ENCODE measurements around the gene CNTNAP2. TPM values are rescaled to one million over a fixed set of nuclear protein-coding genes. Genes with fewer than 3 reads are reported as not detected.

CNTNAP2 gene
- total RNA-seq, 1 experiment from 2014 or later = 0.03 TPM

DNA sequence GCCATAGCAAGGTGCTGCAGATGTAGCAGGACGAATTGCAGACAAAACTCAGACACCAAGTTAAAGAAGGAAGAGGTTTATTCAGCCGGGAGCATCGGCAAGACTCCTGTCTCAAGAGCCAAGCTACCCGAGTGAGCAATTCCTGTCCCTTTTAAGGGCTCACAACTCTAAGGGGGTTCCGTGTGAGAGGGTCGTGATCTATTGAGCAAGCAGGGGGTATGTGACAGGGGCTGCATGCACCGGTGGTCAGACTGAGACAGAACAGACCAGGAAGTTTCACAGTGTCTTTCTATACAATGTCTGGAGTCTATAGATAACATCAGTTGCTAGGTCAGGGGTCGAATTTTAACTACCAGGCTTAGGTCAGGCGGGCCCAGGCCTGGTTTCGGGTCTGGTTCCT is 2252.0 kb downstream of the CNTNAP2 start:
- no peaks in the 10 kb centered on the region for H3K36me3 ChIP-seq (ENCODE audit: control insufficient read depth, insufficient read depth, low read length)
- no peaks in the 10 kb centered on the region for H3K4me1 ChIP-seq (ENCODE audit: control insufficient read depth, insufficient read depth, low read length)
- no TSS peak for BruUV-seq (replicated peaks)
- TF ChIP-seq REST (IDR thresholded peaks at IDR 0.05; ENCODE audit: insufficient read depth in 1 of 2, low read depth in 2 of 2, low read length in 1 of 2) = no peak
- TF ChIP-seq CTCF (IDR thresholded peaks at IDR 0.05) = no peak
- no peak for TF ChIP-seq SIN3A (IDR thresholded peaks at IDR 0.05; ENCODE audit: borderline replicate concordance, insufficient read depth, low read depth, low read length)
- TF ChIP-seq TCF7L2 (IDR thresholded peaks at IDR 0.05; ENCODE audit: low read depth, low read length) = no peak
- no peak for TF ChIP-seq POLR2AphosphoS5 (IDR thresholded peaks at IDR 0.05; ENCODE audit: low read depth, low read length)
- no peaks in the 10 kb centered on the region for H3K27me3 ChIP-seq (ENCODE audit: control insufficient read depth, insufficient read depth, low read length)
- ChIA-PET POLR2A (no interaction called here), CTCF (no interaction called here)
- H3K27ac ChIP-seq (ENCODE audit: low read length) = no peak overlapping the region
- ATAC-seq (no peak), DNase-seq (ENCODE audit: low read depth, low spot score) (no peak)
- H3K9me3 ChIP-seq (ENCODE audit: control insufficient read depth, insufficient read depth, low read depth, low read length) = no peaks in the 10 kb centered on the region
- in situ Hi-C loops (cut with HindIII; ENCODE audit: low pct_unique_long_range_greater_than_20kb, low sequenced_read_pairs) (no loop called here), intact Hi-C loops (cut with micrococcal nuclease; ENCODE audit: unreplicated experiment) (no loop called here)
- H3K4me3 ChIP-seq (ENCODE audit: low read depth in 2 of 2, low read length in 2 of 2) = no peak overlapping the region

DNA sequence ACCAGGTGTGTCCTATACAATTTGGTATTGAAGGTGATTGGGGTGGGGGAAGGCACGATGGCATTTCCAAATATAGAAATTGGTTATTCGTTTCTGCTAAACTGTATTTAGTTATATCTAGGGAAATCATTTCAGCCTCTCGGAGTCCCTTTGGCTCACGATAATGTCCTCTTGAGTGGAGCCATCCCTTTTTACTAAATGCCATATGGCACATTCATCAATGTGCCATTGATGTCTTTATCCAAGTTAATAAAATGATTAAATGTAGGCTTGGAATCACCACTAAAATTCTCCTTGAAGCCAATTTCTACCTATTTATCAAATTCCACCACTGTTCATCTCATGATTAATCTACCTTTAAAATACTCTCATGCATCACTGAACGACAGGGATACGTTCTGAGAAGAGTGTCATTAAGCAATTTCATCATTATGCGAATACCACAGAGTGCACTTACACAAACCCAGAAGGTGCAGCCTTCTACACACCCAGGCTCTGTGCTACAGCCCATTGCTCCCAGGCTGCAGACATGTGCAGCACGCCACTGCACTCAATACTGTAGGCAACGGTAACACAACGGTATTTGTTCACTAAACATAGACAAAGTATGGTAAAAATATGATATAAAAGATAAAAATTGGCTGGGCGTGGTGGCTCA is 2254.8 kb downstream of the CNTNAP2 start:
- ATAC-seq (no peak), DNase-seq (ENCODE audit: low read depth, low spot score) (no peak)
- intact Hi-C loops (cut with micrococcal nuclease; ENCODE audit: unreplicated experiment) = no loop called here
- in situ Hi-C loops (cut with HindIII; ENCODE audit: low pct_unique_long_range_greater_than_20kb, low sequenced_read_pairs) = no loop called here
- TF ChIP-seq REST (IDR thresholded peaks at IDR 0.05; ENCODE audit: insufficient read depth in 1 of 2, low read depth in 2 of 2, low read length in 1 of 2) (no peak), CTCF (IDR thresholded peaks at IDR 0.05) (no peak), SIN3A (IDR thresholded peaks at IDR 0.05; ENCODE audit: borderline replicate concordance, insufficient read depth, low read depth, low read length) (no peak), POLR2AphosphoS5 (IDR thresholded peaks at IDR 0.05; ENCODE audit: low read depth, low read length) (no peak), TCF7L2 (IDR thresholded peaks at IDR 0.05; ENCODE audit: low read depth, low read length) (no peak)
- no peak overlapping the region for H3K4me3 ChIP-seq (ENCODE audit: low read depth in 2 of 2, low read length in 2 of 2)
- H3K27me3 ChIP-seq (ENCODE audit: control insufficient read depth, insufficient read depth, low read length) = no peaks in the 10 kb centered on the region
- no peaks in the 10 kb centered on the region for H3K36me3 ChIP-seq (ENCODE audit: control insufficient read depth, insufficient read depth, low read length)
- H3K27ac ChIP-seq (ENCODE audit: low read length) = no peak overlapping the region
- no peaks in the 10 kb centered on the region for H3K9me3 ChIP-seq (ENCODE audit: control insufficient read depth, insufficient read depth, low read depth, low read length)
- BruUV-seq (replicated peaks) = no TSS peak
- CTCF ChIA-PET = no interaction called here
- POLR2A ChIA-PET = no interaction called here
- no peaks in the 10 kb centered on the region for H3K4me1 ChIP-seq (ENCODE audit: control insufficient read depth, insufficient read depth, low read length)
